SK-N-MC (cell line): ENCODE data around the gene SFRP5.

ENCODE experiments used
- EZH2 ChIP-seq: fragments of 200-600 bp; sonication (generic); IDR thresholded peaks from one replicate; pipeline ENCODE4 v1.6.1; 2017; ENCODE audit warnings: antibody characterized with exemption
- FOXP2 ChIP-seq: optimal IDR thresholded peaks from 2 replicates; pipeline ENCODE3; 2011; ENCODE audit warnings: mild to moderate bottlenecking, moderate library complexity; ENCODE audit not compliant: insufficient read depth; ENCODE audit errors: extremely low read length, control extremely low read depth
- POLR2AphosphoS5 ChIP-seq: IDR thresholded peaks from 2 replicates; pipeline ENCODE4 v1.6.1; 2012; ENCODE audit warnings: mild to moderate bottlenecking, low read depth, low read length, borderline replicate concordance

DNA sequence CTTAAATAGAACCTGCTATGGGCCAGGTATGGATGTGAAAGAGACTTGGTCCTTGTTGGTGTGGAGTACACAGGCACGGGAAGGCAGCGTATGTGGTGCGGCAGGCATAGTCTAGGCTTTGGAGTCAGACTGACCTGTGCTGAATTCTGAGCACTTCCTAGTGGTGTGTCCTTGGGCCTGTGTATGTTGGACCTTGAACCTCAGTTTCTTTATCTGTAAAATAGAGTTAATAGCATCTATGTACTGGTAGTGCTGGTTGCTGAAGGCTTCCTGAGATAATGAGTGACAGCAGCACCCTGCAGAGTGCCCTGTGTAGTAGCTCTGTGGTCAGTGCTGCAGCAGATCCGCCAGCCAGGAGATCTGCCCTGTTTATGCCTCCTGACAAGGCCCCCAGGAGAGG lies 5.3 kb upstream of the SFRP5 start:
- TF ChIP-seq EZH2 (no peak), POLR2AphosphoS5 (no peak), FOXP2 (no peak)
